ENCODE measurements around the gene MYH11.

The MYH11 gene

DNA sequence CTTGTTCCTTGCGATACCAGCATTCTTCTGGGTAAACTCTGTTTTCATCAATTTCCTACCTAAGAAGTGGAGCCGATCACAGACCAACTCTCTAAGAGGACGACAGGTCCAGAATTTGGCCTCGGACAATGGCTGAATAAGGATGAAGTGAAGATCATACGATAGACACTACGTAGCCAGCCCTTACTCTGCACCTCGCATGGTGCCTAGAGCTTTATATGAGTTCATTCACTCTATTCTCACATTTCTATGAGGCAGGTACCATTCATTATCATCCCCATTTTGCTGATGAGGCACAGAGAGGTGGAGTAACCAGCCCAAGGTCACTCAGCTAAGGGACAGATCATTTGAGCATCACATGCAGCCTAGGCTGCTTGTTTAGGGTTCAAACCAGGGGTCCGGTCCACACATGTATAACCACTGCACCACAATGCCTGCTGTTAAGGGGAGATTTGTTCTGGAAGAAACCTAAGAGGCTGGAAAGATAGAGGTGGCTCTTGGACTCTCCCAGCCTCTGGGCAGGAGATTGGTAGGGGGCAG, 78.6 kb downstream of the MYH11 start:
- no peak for DNase-seq (ENCODE audit: low read depth, low spot score)

DNA sequence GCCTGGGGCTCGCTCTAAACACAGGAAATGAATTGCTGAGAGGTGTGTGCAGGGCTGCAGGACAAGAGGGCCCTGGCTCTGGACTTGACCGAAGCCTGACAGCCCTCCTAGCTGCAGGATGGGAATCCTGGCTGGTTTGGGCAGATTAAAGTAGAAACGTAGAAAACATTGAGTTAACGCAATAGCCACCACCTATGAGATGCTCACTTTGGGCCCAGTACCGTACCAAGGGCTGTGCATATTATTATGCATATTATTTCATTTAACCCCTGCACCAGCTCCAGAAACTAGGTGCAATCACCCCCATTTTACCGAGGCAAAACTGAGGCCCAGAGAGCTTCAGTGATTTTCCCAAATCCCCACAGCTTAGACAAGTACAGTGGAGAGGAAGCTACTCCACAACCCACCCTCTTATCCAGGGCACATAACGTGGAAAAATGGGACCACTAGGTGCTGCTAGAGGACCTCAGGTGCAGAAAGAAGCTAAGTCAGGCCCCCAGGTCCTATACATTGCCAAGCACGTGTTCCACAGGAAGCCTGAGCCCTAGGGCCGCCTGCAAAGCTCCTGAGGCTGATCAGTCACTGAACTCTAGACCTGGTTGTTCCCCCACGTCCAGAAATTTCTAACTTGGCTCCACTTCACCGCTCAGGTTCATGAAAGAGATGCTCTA, 79.2 kb downstream of the MYH11 start:
- DNase-seq (ENCODE audit: low read depth, low spot score) = no peak

DNA sequence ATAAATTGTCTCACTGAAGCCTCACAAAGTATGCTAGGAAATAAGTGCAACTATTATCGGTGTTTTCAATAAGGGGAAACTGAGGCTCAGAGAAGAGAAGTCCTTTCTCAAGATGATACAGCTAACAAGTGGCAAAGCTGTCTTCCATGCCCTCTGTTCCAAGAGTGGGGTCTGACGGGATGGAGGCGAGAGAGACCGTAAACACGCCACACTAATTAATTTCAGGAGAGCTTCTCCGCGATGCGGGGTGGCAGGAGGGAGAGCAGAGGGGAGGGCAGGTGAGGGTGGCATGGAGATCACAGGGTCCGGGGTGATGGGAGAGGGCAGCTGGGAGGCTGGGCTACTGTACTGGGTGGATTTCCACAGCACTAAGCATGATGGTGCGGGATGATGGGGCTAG, 80.3 kb downstream of the MYH11 start:
- no peak for DNase-seq (ENCODE audit: low read depth, low spot score)

DNA sequence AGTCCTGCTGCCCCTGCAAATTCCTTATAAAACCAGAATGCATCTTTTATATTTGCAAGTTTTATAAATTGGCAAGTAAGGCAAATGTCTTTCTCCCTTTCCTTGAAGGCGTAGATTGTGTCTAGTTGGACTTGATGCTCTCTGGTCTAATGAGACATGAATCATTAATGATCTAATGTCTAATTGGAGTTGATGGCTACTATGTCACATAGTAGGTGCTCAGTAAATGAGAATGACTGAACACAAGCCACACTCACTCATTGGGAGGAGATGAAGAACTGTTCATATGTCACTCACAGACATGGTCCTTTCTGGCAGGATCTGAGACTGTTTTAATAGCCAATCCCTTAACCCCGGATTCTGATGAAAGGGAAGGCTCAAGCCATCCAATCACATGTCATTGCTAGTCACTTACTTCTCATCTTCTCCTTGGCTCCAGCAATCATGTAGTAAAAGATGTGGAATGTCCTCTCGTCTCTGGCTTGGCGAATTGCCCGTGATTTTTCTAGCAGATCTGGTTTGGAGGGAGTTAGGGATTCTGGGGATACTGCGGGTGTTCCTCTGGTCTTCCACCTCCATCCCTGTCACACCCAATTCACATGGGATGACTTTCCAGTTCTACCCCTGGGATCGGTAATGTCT, 81.0 kb downstream of the MYH11 start:
- DNase-seq (ENCODE audit: low read depth, low spot score) = no peak

DNA sequence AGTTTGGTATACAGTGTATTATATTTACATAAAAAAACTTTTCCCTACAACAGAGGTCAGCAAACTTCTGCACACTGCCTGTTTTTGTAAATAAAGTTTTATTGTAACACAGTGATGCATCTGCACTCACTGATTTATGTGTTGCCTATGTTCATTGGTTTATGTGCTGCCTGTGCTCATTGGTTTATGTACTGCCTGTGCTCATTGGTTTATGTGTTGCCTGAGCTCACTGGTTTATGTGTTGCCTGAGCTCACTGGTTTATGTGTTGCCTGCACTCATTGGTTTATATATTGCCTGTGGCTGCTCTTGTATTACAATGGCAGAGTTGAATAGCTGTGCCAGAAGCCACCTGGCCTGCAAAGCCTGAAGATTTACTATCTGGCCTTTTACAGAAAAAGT, 81.6 kb downstream of the MYH11 start:
- no peak for DNase-seq (ENCODE audit: low read depth, low spot score)

DNA sequence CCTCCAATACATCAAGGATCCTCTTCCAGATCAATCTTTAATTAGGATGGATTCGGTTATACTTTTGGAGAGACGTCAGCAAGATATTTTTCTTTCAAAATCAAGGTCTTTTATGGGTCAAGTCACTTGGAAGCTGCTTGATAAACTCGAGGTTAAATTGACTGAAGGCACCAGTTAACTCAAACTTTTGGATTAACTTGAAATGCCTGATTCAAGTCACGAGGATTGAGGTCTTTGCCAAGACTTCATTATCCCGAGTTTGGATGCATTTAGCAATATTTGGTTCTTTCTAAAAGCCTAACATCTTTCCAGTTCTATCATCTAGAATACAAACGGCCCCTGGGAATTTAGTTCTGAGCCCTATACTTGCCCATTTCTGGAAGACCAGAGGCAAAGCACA, 82.9 kb downstream of the MYH11 start:
- DNase-seq (ENCODE audit: low read depth, low spot score) = no peak

DNA sequence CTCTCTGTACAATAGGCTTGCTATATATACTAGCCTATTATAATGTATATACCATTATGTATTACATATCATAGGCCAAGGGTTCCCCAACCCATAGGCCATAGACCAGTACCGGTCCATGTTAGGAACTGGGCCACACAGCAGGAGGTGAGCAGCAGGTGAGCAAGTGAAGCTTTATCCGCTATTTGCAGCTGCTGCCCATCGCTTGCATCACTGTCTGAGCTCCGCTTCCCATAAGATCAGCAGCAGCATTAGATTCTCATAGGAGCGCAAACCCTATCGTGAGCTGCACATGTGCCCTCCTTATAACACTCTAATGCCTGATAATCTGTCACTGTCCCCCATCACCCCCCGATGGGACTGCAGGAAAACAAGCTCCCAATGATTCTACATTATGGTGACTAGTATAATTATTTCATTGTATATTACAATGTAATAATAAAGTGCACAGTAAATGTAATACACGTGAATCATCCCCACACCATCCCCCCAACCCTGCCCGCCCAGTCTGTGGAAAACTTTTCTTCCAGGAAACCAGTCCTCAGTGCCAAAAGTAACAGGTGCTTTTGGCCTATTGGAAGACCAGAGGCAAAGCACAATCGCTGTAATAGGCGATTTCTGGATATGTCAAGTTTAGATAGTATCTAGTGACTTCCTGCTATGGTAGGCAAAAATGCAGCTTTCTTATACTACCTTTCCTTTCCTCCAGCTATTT, 84.1 kb downstream of the MYH11 start:
- DNase-seq (ENCODE audit: low read depth, low spot score) = no peak

DNA sequence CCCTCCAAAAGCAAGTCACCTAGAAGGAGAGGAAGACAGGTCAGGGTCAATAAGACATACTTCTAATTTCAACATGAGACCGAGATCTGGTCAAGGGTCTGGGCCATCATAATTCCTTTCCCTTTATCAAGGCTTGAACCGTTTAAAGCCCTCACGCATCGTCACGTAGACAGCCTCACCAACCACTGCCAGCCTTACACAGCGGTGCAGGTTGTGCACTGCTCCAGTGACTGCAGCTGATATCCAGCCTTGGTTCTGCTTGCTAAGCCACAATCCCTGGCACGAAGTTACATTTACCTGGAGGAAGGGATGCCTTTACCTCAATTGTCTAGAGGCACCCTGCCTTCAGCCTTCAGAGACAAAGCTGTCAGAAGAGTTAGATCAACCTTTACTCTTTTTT, 85.1 kb downstream of the MYH11 start:
- DNase-seq (ENCODE audit: low read depth, low spot score) = no peak

DNA sequence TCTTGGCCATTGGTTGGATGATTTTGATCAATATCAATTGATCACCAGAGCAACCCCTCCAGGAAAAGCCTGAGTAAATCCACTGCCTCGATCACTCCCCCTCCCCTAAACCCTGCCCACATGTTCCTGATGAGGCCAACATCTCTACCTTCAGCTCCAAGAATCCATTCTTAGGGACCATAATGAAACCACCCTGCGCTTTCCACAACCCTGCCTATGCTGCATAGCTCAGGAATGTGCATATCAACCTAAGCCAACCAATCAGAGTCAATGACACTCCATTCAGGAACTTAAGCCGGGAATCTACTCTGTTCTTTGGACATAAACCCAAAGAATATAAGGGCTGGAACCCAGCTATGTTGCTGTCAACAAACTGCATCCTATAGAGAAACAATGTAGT, 86.3 kb downstream of the MYH11 start:
- no peak for DNase-seq (ENCODE audit: low read depth, low spot score)

DNA sequence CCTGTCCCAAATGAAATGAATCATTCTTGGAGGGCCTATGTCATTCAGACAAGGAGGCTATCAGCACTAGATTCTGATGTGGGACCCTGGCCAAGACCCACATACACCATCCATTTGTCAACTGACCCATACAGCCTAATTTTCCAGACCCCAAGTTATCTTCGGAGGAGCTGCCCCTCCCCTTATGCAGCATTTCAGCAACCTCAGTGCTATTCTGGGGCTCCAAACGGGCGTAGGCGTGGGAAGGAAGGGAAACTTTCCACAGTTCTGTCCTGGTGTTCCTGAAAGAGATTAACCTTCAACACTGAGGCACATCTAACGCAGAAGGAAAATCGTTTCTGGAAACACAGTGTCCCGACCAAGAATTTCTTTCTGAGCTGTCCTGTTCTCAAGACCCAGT, 86.7 kb downstream of the MYH11 start:
- no peak for DNase-seq (ENCODE audit: low read depth, low spot score)

DNA sequence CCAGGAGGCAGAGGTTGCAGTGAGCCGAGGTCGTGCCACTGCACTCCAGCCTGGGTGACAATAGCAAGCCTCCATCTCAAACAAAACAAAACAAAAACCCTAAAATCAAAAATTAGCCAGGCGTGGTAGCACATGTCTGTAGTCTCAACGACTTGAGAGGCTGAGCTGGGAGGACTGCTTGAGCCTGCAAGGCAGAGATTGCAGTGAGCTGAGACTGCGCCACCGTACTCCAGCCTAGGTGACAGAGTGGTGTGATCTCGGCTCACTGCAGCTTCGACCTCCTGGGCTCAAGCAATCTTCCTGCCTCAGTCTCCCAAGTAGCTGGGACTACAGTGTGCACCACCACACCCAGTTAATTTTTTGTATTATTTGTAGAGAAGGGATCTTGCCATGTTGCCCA, 87.6 kb downstream of the MYH11 start:
- DNase-seq (ENCODE audit: low read depth, low spot score) = no peak

DNA sequence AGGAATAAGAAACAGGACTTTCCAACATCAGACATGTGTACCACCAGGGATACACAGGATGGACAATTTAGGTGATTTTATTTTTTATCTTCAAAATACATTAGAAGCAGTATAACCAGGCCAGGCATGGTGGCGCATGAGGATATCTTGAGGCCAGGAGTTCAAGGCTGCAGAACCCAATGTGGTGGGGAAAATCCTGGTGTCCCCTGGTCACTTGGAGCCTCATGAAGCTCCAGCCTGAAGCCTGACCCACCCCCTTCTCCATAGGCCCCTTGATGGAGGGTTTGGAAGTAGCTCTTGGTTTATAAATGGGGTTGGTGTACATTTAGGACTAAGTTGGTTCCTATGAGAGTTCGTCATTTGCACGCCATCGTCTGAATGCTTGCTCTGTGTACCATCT, 88.6 kb downstream of the MYH11 start:
- no peak for DNase-seq (ENCODE audit: low read depth, low spot score)

DNA sequence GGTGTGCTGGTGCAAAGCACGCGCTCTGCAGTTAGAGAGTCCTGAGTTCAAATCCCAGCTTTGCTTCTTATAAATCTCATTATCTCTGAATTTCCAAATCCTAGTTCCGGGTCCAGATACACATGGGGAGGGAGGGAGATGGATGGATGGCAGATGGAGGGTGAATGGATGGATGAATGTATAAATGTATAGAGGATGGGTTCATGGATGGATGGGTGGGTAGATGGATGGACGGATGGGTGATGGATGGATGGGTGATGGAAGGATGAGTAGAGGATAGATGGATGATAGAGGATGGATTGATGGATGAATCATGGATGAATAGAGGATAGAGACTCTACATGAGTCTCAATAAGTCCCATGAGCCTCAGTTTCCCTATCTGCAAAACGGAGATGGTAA, 89.9 kb downstream of the MYH11 start:
- no peak for DNase-seq (ENCODE audit: low read depth, low spot score)

DNA sequence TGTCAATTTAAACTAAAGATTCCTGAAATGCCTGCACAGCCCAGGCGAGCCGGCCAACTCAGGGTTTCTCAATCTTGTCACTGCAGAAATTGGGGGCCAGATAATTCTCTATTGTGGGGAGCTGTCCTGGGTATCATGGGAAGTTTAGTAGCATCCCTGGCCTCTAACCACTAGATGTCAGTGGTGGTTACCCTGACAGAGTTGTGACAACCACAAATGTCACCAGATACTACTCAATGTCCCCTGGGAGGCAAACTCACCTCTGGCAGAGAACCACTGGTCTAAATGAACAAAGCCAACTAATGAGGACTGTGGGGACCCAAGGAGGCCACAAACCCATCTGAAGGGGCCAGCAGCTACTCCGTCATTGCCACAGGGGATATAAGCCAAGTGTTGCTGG, 90.9 kb downstream of the MYH11 start:
- peak; percentile 1 for DNase-seq (ENCODE audit: low read depth, low spot score)

DNA sequence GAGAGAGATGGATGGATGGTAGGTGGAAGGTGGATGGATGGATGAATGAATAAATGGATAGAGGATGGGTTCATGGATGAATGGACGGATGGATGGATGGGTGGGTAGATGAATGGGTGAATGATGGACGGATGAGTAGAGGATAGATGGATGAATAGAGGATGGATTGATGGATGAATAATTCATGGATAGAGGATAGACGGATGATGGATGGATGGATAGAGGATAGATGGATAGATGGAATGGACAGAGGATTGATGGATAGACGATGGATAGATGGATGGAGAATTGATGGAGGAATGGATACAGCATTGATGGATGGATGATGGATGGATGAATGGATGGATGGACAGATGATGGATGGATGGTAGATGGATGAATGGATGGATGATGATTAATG, 91.7 kb downstream of the MYH11 start:
- no peak for DNase-seq (ENCODE audit: low read depth, low spot score)

DNA sequence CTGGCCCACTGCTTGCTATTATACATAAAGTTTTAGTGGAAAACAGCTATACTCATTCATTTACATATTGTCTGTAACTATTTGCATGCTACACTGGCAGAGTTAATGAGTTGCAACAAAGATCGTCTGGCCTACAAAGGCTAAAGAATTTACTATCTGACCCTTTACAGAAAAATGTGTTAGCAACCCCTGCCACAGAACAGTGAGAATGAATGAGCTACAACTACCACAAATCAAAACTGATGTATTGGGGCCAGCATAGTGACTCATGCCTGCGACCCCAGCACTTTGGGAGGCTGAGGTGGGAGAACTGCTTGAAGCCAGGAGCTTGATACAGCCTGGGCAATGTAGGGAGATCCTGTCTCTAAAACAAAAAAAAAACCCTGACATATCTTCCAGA, 92.7 kb downstream of the MYH11 start:
- no peak for DNase-seq (ENCODE audit: low read depth, low spot score)

DNA sequence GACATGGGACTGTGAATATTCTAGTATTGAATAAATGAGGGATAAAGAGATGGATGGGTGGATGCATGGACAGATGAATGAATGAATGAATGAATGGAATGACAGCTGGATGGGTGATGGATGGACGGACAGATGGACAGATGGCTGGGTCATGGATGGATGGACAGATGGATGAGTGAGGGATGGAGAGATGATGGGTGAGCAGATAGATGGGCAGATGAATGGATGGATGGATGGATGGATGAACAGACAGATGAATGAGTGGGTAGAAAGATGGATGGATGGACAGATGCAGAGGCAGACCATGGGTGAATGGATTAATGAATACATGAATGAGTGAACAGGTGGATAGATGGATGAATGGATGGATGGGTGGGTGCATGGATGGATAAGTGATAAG, 96.7 kb downstream of the MYH11 start:
- no peak for DNase-seq (ENCODE audit: low read depth, low spot score)

DNA sequence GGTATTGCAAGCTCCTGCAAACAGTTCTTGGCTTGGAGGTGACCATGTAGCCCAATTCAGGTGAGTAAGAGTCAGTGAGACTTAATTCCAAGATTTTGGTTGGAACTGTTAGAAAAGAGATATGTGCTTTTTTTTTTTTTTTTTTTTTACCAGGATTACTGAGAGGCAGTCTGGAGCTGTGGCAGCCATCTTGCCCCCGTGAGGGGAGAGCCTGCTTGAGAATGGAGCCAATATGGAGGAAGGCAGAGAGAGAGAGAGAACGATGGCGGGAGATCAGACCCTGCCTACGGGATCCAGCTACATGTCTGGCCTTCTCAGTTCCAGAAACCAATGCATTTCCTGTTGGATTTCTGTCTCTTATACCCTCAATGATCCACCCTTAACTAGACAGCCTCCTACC, 97.8 kb downstream of the MYH11 start:
- no peak for DNase-seq (ENCODE audit: low read depth, low spot score)

DNA sequence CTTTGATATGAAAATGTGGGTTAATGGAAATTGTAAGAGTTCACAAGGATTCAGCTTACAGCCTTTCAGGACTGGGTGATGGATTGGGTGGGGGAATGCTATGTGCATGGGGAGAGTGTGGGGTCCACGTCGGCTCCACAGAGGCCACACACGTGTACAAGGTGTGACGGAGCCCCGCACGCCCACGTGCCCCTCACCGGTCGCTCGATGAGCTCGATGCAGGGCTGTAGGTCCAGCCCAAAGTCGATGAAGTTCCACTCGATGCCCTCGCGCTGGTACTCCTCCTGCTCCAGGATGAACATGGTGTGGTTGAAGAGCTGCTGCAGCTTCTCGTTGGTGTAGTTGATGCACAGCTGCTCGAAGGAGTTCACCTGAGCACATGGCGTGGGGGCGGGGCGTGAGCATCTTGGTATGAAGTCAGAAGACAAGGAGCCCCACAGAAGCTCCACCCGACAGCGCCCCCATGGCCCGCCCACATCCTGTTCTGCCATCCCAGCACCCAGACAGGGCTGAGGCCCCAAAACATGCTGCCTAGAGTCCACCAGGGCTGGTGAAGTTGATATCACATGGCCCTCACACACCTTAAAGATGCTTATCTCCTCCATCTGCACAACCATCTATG, 99.1 kb downstream of the MYH11 start:
- DNase-seq (ENCODE audit: low read depth, low spot score) = no peak

DNA sequence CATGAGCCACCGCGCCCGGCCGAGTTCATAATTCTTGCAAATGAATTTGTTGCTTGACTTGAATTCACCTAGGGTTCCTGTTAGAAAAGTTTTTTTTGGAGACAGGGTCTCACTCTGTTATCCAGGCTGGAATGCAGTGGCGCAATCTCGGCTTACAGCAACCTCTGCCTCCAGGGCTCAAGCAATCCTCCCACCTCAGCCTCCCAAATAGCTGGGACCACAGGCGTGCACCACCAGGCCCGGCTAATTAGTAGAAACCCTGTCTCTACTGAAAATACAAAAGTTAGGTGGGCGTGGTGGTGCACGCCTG, 99.8 kb downstream of the MYH11 start:
- no peak for DNase-seq (ENCODE audit: low read depth, low spot score)

DNA sequence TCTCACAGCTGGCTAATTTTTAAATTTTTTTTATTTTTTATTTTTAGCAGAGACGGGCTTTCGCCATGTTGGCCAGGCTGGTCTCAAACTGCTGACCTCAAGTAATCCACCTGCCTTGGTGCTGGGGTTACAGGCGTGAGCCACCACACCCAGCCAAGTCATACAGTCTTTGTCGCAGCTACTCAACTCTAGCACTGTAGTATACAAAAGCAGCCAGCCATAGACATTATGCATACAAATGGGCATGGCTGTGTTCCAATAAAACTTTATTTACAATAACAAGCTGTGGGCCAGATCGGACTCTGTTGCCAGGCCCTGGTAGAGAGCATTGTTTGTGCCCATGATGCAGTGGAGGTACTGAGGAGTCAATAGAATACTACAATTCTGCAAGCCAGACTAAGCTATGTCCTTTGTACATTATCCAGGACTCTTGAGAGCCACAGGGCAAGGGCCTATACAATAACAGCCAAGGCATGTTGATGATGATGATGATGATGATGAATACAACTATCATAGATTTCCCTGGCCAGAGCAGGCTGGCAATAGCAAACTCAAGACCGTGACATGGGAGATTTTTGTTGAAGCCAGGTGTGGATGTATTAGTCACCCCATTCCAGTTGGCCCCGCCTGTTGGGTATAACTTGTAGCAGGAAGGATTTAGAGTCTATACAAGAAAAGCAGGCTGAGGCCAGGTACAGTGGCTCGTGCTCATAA, 101.8 kb downstream of the MYH11 start:
- no peak for DNase-seq (ENCODE audit: low read depth, low spot score)
